Measurements from ENCODE around the gene PXDN. TPM values are rescaled to one million over a fixed set of nuclear protein-coding genes. Genes with fewer than 3 reads are reported as not detected.

PXDN gene
- total RNA-seq, 2 experiments from 2014 or later, result 0.05 TPM; not detected in 1

GRCh38 chr2:1613731-1614354, 130.5 kb downstream of the PXDN start:
- CTCF ChIA-PET, result no interaction called here
- DNase-seq, result no peak
- Mint-ChIP-seq H3K36me3 (ENCODE audit: low read depth) (no peaks in the 10 kb centered on the region), H3K4me3 (no peak overlapping the region), H3K27me3 (ENCODE audit: low read depth) (peaks cover 8% of the 10 kb centered on the region), H3K9me3 (no peaks in the 10 kb centered on the region), H3K27ac (no peak overlapping the region), H3K4me1 (ENCODE audit: low read depth) (no peaks in the 10 kb centered on the region)
- intact Hi-C loops (cut with micrococcal nuclease), result no loop called here

- no peak for DNase-seq
- intact Hi-C loops (cut with micrococcal nuclease), result no loop called here
- no peaks in the 10 kb centered on the region for H3K36me3 Mint-ChIP-seq (ENCODE audit: low read depth)
- H3K27ac Mint-ChIP-seq, result no peak overlapping the region
- CTCF ChIA-PET, result no interaction called here
- H3K27me3 Mint-ChIP-seq (ENCODE audit: low read depth), result peaks cover 10% of the 10 kb centered on the region
- H3K4me3 Mint-ChIP-seq, result no peak overlapping the region
- H3K4me1 Mint-ChIP-seq (ENCODE audit: low read depth), result no peaks in the 10 kb centered on the region
- H3K9me3 Mint-ChIP-seq, result no peaks in the 10 kb centered on the region
These were observed 131.3 kb downstream of the PXDN start for GRCh38 chr2:1613078-1613445.

- Mint-ChIP-seq H3K27me3 (ENCODE audit: low read depth) (peaks cover 10% of the 10 kb centered on the region), H3K27ac (no peak overlapping the region), H3K36me3 (ENCODE audit: low read depth) (no peaks in the 10 kb centered on the region), H3K4me1 (ENCODE audit: low read depth) (no peaks in the 10 kb centered on the region), H3K9me3 (no peaks in the 10 kb centered on the region), H3K4me3 (no peak overlapping the region)
- no peak for DNase-seq
- CTCF ChIA-PET, result no interaction called here
- intact Hi-C loops (cut with micrococcal nuclease), result no loop called here
These were observed 131.8 kb downstream of the PXDN start for GRCh38 chr2:1612391-1613077.

GRCh38 chr2:1611886-1612285, 132.4 kb downstream of the PXDN start:
- intact Hi-C loops (cut with micrococcal nuclease), result no loop called here
- no peak overlapping the region for H3K4me3 Mint-ChIP-seq
- CTCF ChIA-PET, result no interaction called here
- no peaks in the 10 kb centered on the region for H3K9me3 Mint-ChIP-seq
- H3K4me1 Mint-ChIP-seq (ENCODE audit: low read depth), result no peaks in the 10 kb centered on the region
- no peak overlapping the region for H3K27ac Mint-ChIP-seq
- peaks cover 10% of the 10 kb centered on the region for H3K27me3 Mint-ChIP-seq (ENCODE audit: low read depth)
- H3K36me3 Mint-ChIP-seq (ENCODE audit: low read depth), result no peaks in the 10 kb centered on the region
- no peak for DNase-seq

GRCh38 chr2:1610096-1610485, 134.2 kb downstream of the PXDN start:
- H3K4me1 Mint-ChIP-seq (ENCODE audit: low read depth), result no peaks in the 10 kb centered on the region
- H3K27me3 Mint-ChIP-seq (ENCODE audit: low read depth), result peaks cover 13% of the 10 kb centered on the region
- intact Hi-C loops (cut with micrococcal nuclease), result no loop called here
- CTCF ChIA-PET, result interaction anchor here (0.7 kb wide), 1 partner anchor 990 kb away, joined by 7 read pairs; no protein-coding TSS in a partner anchor
- no peak for DNase-seq
- H3K36me3 Mint-ChIP-seq (ENCODE audit: low read depth), result no peaks in the 10 kb centered on the region
- H3K4me3 Mint-ChIP-seq, result no peak overlapping the region
- H3K27ac Mint-ChIP-seq, result no peak overlapping the region
- no peaks in the 10 kb centered on the region for H3K9me3 Mint-ChIP-seq

GRCh38 chr2:1609485-1610095, 134.7 kb downstream of the PXDN start:
- Mint-ChIP-seq H3K9me3 (no peaks in the 10 kb centered on the region), H3K27me3 (ENCODE audit: low read depth) (peaks cover 13% of the 10 kb centered on the region), H3K36me3 (ENCODE audit: low read depth) (no peaks in the 10 kb centered on the region), H3K27ac (no peak overlapping the region), H3K4me1 (ENCODE audit: low read depth) (no peaks in the 10 kb centered on the region), H3K4me3 (no peak overlapping the region)
- intact Hi-C loops (cut with micrococcal nuclease), result no loop called here
- no peak for DNase-seq
- CTCF ChIA-PET, result interaction anchor here (0.7 kb wide), 1 partner anchor 989 kb away, joined by 7 read pairs; no protein-coding TSS in a partner anchor

- Mint-ChIP-seq H3K36me3 (ENCODE audit: low read depth) (no peaks in the 10 kb centered on the region), H3K27me3 (ENCODE audit: low read depth) (peaks cover 12% of the 10 kb centered on the region), H3K4me1 (ENCODE audit: low read depth) (no peaks in the 10 kb centered on the region), H3K9me3 (no peaks in the 10 kb centered on the region), H3K27ac (no peak overlapping the region), H3K4me3 (no peak overlapping the region)
- intact Hi-C loops (cut with micrococcal nuclease), result no loop called here
- CTCF ChIA-PET, result no interaction called here
- DNase-seq, result no peak
These were observed 135.3 kb downstream of the PXDN start for GRCh38 chr2:1609040-1609439.

- no peaks in the 10 kb centered on the region for H3K9me3 Mint-ChIP-seq
- no peak overlapping the region for H3K4me3 Mint-ChIP-seq
These were observed 136.2 kb downstream of the PXDN start for GRCh38 chr2:1607971-1608688.

GRCh38 chr2:1607236-1607920, 136.9 kb downstream of the PXDN start:
- Mint-ChIP-seq H3K27me3 (ENCODE audit: low read depth) (peaks cover 6% of the 10 kb centered on the region), H3K4me1 (ENCODE audit: low read depth) (no peaks in the 10 kb centered on the region), H3K4me3 (no peak overlapping the region), H3K27ac (no peak overlapping the region), H3K9me3 (no peaks in the 10 kb centered on the region), H3K36me3 (ENCODE audit: low read depth) (no peaks in the 10 kb centered on the region)
- CTCF ChIA-PET, result no interaction called here
- DNase-seq, result no peak
- intact Hi-C loops (cut with micrococcal nuclease), result no loop called here

More at GRCh38 chr2:1607971-1608688, 136.2 kb downstream of the PXDN start:
- intact Hi-C loops (cut with micrococcal nuclease), result no loop called here
- DNase-seq, result no peak
- H3K27ac Mint-ChIP-seq, result no peak overlapping the region
- H3K36me3 Mint-ChIP-seq (ENCODE audit: low read depth), result no peaks in the 10 kb centered on the region
- H3K27me3 Mint-ChIP-seq (ENCODE audit: low read depth), result peaks cover 9% of the 10 kb centered on the region
- H3K4me1 Mint-ChIP-seq (ENCODE audit: low read depth), result no peaks in the 10 kb centered on the region
- CTCF ChIA-PET, result no interaction called here

- CTCF ChIA-PET, result no interaction called here
- Mint-ChIP-seq H3K27me3 (ENCODE audit: low read depth) (peaks cover 7% of the 10 kb centered on the region), H3K36me3 (ENCODE audit: low read depth) (no peaks in the 10 kb centered on the region)
These were observed 137.7 kb downstream of the PXDN start for GRCh38 chr2:1606421-1607235.

GRCh38 chr2:1606046-1606400, 138.3 kb downstream of the PXDN start:
- Mint-ChIP-seq H3K9me3 (no peaks in the 10 kb centered on the region), H3K4me1 (ENCODE audit: low read depth) (no peaks in the 10 kb centered on the region), H3K36me3 (ENCODE audit: low read depth) (no peaks in the 10 kb centered on the region), H3K4me3 (no peak overlapping the region), H3K27me3 (ENCODE audit: low read depth) (peaks cover 10% of the 10 kb centered on the region), H3K27ac (no peak overlapping the region)
- CTCF ChIA-PET, result interaction anchor here (0.6 kb wide), 1 partner anchor 483 kb away, joined by 4 read pairs; no protein-coding TSS in a partner anchor
- DNase-seq, result no peak
- intact Hi-C loops (cut with micrococcal nuclease), result no loop called here

More at GRCh38 chr2:1606421-1607235, 137.7 kb downstream of the PXDN start:
- no peak for DNase-seq
- Mint-ChIP-seq H3K4me3 (no peak overlapping the region), H3K9me3 (no peaks in the 10 kb centered on the region), H3K4me1 (ENCODE audit: low read depth) (no peaks in the 10 kb centered on the region), H3K27ac (no peak overlapping the region)
- intact Hi-C loops (cut with micrococcal nuclease), result no loop called here

Data from activated naive CD4-positive, alpha-beta T cell treated with anti-CD3 and anti-CD28 coated beads for 36 hours (primary cell).